GM21576 (cell line): Measurements from ENCODE around the gene FHL2.
A peak's percentile ranks its signal among the peaks of the same experiment; 100 is the strongest.

ENCODE experiments used
- ATAC-seq: cut with Tn5 transposase; IDR thresholded peaks from one replicate; pipeline ENCODE4 v1.9.1; 2021; ENCODE audit warnings: mild to moderate bottlenecking, moderate library complexity; ENCODE audit not compliant: unreplicated experiment

The FHL2 gene

DNA sequence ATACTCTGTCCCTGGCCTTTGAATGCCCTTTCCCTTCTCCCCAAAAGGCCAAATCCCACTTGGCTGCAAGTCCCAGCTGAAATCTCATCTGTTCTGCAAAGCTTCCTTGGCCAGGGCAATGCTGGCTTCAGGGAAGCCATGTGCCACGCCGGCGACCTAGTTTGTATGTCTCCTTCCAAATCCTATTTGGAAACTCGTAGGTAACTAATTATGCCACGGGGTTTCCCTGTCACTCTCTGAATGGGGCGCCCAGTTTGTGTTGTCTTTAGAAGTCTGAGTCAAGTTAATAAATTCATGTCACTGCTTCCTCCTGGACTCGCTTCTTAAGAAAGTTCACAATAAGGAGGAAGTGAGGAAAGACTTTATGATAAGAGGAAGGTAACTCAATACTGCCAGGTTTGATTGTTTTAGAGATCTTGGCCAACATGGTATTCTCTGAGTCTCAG, 19.1 kb downstream of the FHL2 start:
- ATAC-seq: no peak

DNA sequence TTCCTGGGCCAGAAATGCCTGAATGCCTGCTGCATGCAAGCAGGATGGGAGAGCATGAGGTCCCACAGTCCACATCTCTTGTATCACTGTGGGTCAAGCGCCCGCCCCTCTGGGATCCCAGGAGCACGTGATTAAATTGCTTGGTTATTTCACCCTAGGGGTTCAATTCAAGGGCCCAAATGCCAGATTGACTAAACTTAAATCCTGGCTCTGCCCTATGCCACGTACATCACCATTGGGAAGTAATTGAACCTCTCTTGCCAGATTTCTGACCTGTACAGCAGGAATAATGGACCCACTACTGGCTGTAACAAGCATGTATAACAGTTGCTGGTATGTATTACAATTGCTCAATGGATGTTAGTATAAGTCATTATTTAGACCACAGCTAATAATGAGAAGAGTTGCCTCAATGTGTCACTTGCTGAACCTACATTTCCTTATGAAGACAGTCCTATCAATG, 19.9 kb downstream of the FHL2 start:
- no peak for ATAC-seq

DNA sequence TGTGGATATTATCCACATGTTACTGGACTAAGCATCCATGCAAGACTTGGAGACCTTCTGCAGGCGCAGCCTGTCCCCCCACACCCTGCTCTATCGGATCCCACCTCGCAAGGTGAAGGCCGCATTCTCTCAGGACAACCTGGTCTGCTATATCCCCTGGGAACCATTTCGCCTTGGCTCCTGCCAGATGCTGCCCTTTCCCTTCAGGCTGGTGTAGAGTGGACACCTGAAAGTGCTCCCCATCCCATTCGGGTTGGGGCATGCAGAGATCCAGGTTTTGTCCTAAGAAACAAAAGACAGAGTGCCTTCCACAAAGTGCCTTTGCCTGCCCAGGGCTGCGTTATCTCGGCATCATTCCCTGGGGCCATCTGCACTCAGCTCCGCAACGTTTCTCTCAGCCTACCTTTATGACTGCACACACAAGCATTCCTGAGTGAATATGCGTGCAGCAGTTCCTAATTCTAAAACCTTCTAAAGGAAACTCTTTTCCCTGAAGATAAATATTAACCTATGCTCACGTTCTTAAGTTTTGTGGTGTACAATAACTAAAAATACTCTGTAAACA, 20.5 kb downstream of the FHL2 start:
- no peak for ATAC-seq

DNA sequence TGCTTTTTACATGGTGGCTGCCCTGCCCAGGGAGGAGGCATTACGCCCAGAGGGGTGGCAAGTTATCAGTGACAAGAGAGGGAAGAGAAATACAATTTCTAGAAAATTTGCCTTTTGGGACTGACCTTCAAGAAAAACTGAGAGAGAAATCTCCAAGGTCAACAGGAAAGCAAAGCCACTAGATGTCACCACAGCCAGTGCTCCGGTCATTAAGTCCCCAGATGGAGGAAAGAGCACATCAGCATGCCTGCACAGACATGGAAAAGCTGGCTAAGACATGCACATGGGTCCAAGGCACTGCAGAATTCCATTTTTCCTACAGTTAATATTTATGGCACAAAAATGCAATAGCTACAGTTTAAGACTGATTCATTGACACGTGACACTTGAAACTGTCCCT, 21.0 kb downstream of the FHL2 start:
- ATAC-seq: no peak

DNA sequence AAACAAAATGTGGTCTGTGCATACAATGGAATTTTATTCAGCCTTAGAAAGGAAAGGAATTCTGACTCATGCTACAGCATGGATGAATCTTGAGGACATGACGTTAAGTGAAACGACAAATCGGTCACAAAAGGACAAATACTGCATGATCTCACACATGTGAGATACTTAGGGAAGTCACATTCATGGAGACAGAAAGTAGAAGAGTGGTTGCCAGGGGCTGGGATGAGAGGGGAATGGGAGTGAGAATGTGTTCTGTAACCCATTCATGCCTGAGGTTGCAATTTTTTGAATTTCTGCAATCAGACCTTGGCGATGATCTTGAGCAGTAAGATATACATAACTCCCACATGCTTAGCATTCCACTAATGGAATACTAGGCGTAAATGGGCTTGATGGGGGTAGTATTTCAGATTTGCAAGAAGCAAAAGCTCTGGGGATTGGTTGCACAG, 22.0 kb downstream of the FHL2 start:
- no peak for ATAC-seq

DNA sequence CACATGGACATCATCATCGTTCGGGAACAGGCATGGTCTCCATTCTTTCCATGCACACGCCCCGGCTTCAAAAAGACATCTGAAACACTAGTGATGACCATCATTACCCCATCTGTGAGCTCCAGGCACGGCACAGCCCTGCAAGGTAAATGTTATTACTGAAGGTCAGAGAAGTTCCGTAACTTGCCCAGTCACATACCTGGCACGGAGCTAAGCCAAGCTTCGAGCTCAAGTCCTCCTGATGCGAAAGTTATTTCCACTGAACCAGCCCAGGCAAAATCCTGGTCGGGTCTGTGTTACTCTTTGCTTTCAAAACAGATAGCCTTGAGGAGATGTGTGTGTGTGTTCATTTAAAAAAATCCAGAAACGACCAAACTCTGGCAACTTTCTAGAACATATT, 22.8 kb downstream of the FHL2 start:
- no peak for ATAC-seq

DNA sequence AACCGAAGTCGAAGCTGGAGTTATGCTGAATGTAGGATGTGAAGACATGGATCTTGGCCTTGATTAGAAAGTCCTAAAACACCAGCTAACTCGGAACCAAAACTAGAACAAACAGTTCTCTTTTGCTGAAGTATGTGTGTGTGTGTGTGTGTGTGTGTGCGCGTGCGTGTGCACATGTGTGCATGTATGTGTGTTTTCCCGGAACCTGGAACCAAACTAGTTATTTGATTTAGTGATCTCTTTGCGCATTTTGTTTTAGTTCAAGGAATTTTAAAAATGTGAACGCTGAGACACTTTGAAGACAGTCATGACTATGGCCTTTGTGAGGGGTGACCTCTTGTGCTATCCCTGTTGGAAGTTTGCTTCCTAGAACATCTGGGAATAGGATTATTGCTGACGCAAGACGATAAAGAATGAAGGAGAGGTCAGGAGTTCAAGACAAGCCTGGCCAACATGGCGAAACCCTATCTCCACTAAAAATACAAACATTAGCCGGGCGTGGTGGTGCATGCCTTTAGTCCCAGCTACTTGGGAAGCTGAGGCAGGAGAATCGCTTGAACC, 23.8 kb downstream of the FHL2 start:
- no peak for ATAC-seq

DNA sequence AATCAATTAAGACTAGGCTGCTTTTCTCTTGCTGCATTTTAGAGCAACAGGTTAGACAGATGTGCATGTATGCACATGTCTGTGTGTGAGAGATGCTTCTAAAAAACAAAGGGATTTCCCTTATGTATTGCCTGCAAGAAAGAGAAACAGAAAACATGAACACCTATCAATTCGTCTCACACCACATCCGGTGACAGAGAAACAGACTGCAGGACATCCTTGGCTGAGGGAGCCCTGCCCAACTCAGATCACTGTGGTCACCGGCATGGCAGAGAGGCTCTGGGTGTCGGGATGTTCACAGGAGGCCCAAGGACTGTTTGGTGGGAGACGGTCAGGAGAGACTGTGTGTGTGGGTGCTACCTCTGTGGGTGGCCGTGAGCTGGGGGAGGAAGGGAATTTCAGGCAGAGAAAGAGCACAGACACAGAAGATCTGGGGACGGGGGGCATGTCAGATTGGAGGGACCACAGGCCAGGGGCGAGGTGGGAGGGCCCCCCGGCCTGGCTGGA, 24.9 kb downstream of the FHL2 start:
- ATAC-seq: peak; percentile 75

DNA sequence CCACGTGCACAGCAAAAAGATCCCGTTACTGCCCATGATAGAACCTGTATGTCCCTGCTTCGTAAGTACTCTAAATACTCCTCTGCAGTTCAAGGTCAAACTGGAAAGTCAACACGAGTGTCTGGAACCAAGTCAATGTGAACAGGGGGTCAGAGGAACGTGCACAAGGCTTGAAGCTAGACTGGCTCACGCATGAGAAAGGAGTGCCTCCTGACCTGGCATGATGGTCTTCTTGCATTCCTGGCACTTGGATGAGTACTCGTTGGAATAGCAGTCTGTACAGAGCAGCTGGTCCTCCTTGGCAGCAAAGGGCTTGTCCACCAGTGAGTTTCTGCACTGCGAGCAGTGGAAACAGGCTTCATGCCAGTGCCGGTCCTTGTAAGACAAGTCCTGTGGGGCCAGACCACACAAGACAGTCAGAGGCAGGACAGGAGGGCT, 25.5 kb downstream of the FHL2 start:
- peak; percentile 7 for ATAC-seq

DNA sequence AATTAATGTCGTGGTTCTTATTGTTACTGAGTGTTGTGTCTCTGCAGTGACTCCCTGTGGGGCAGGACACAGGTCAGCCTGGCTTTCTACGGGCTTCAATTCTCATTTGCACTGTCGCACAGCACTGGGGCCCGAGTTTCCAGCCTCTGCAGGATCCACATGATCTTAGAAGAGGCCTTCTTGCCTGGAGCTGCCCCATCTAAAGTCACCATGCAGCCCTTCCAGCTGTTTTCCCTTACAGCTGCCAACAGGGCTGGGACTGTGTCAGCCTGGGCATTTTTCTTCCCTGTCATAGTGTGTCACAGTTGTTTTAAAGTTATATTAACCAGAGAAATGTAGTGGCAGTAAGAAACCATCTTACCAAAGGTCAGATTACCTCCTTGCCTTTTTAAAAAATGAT, 27.0 kb downstream of the FHL2 start:
- no peak for ATAC-seq

DNA sequence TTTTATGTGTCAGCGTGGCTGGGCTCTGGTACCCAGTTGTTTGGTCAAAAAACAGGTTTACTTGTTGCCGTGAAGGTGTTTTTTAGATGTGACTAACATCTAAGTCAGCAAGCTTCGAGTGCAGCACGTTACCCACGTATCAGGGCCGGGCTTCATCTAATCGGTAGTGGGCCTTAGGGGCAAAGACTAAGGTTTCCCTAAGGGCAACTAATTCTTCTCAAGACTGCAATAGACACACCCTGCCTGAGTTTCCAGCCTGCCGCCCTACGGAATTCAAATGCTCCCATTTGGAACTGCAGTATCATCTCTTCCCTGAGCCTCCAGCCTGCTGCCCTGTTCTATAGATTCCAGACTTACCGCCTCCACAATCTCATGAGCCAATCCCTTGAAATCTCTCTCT, 27.7 kb downstream of the FHL2 start:
- ATAC-seq: no peak

DNA sequence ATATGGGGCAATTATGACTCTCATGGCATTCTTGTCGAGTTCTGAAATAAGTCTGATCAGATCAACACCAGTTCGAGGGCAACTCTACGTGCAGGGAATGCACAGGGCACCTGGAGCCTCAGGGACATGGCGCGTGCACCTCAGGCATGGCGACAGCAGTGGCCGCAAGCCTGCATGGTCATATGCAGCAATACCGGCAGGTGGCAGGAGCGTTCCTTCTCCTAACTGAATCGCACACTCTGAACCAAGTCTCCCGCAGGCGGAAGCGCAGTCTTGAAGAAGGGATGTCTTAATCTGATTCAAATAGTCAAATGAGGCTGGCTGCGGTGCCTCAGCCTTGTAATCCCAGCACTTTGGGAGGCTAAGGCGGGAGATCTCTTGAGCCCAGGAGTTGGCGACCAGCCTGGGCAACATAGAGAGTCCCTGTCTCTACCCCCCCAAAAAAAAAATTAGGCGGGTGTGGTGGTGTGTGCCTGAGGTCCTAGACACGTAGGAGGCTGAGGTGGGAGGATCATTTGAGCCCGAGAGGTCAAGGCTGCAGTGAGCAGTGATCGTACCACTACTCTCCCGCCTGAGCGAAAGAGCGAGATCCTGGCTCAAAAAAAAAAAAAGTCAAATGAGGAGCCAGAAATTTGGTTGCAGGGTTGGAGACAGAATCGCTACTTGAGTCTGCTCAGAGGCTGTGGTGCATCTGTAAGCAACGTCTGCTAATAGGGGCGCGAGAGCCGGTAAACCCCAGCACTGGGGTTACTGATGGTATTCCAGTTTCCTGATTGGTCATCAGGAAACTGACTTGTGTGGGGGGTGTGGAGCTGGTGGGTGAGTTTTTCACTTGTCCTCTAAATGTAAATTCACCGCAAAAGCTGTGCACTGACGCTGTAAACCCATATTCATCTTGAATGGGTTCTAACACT, 28.8 kb downstream of the FHL2 start:
- peak; percentile 93 for ATAC-seq

DNA sequence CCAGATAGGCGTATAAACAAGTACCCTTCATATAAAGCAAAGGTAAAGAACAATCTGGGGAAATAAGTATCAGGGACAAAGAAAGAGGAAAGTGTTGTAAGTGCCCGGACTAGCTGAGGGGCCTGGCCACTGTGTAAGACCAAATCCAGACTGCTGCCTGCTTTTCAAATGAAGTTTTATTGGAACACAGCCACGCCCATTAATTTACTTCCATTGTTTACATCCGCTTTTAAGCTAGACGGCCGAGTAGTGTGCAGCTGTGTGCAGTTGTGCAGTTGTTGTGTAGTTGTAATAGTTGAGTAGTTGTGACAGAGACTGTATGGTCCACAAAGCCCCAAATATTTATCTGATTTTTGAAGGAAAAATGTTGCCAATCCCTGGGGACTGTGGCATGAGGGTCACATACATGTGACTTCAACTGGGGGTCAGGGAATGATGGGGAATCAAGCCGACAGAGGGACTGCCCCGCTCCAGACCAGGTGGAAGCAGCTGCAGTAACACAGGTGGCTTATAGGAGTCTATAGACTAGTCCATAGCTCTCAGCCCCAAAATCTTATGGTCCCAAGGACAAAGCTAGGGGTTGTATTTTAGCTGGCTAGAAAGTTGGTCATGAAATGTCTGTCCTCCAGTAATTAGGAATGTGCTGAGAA, 30.0 kb downstream of the FHL2 start:
- ATAC-seq: no peak

DNA sequence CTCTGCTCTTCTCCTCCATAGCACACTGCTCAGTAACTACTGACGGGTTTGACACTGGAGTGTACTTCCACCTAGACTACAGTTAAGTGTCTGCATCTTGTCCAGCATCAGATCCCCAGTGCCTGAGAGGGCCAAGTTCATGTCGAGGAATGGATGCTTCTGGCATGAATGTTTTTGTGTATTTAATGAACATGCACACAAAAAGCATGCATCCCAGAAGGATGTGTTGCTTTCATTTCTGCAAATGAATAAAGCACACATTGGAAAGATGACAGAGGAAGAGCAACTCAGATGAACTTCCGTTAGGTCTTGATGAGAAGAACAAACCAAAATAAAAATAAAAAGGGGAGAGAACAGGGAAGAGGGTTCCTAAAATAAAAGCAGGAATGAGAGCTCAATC, 33.6 kb downstream of the FHL2 start:
- ATAC-seq: no peak

DNA sequence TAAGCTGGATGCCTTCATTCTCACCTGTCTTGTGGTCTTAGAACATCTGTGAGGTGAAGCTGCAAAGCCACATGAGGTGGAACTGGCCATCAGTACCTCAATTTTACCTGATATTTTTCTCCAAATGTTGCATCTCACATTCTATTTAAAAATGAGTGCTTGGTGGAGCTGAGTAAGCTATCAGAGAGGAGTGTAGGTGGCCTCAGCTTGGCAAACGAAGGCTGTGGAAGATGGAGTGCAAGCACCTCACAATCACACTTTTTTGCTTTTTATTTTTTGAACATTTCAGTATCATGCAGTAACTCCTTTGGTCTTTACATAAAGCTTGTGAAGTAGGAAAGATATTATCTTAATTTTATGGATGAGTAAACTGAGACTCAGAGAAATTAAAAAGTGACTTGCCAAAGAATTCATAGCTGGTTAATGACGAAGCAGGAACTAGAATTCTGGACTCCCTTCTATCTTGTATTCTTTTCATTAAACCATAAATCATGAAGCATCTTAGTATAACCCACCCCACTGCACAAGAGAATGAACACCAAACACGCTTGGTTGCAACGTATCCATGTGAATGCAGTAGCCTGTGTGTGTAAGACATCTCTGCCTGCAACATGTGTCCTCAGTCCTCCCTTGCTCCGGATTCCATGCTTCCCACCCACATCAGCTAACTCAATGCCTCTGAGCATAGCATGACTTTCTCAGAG, 34.3 kb downstream of the FHL2 start:
- ATAC-seq: no peak

DNA sequence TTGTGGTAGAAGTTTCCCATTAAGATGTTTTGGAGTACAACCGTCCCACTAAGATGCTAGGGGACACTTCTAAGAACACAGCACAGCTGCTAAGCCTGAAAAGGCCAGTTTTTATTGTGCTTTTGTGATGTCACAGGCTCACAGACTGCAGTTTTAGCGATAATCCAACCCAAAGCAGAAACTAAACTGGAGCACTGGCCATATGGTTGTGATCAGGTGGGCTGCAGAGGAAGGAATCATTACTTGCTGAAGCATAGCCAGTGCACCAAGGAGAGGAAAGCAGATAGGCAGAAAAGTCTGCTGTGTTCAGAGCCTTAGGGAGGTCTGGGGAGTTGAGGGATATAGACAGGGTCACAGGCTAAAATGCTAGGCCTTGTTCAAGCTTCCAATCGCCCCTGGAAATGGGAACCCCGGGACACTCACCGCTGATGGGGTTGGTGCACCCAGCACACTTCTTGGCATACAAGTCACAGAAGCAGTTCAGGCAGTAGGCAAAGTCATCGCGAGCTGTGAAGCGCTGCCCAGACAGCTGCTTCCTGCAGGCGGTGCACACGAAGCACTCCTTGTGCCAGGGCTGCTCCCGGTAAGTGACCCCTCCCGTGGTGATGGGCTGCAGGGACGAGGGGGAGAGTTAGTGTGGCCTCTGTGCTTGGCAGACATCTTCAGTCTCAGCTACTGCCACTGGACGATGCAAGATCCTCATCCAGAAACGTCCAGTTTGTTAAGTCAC, 35.8 kb downstream of the FHL2 start:
- no peak for ATAC-seq

DNA sequence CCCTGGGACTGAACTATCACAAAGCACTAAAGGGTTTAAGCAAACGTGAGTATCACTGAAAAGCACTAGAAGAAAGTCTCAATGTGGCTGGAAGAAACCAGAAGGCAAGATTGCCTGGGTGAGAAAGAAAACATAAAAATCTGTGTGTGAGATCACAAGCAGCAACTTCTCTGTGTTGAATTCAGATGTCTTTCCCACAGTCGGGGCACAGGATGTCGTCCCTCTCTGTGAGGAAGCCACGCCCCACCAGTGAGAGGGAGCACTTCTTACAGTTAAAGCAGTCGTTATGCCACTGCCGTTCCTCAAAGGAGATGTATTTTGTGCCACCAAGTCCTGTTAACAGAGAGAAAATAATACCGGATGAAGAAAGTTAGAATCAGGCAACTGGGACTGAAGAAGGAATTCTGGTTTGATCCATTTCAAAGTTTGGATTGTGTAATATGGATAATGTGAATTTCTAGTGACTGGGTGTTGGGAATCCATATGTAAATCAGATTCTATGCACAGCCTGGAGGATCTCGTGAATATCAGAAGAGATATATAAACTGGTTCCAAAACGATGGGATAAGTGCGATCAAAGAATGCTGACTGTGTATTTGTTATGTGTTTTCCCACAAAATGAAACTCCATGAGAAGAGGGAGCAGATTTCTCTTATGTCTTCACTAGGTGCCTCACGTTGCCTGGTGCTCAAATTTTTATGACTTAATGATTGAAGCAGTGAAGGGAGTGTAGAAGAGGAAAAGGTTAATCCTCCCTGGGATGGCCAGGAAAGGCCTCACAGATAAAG, 37.6 kb downstream of the FHL2 start:
- no peak for ATAC-seq

DNA sequence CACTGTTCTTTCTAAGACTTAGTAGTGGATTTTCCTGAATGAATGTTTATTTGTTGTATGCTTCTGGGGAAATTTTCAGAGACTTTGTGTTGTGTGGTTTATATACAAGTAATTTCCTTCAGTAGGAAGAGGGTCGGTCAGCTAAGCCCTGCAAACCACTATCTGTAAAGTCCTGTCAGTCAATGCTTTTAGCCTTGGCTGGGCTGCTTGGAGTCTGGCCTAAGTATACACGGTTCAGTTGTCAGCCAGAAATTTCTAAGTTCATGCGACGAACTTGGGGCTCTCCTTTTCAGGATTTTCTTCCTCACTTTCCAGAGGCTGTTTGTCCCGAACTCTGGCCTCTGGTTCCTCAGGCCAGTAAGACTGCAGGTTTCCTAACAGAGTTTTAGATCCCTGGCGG, 40.3 kb downstream of the FHL2 start:
- ATAC-seq: no peak

DNA sequence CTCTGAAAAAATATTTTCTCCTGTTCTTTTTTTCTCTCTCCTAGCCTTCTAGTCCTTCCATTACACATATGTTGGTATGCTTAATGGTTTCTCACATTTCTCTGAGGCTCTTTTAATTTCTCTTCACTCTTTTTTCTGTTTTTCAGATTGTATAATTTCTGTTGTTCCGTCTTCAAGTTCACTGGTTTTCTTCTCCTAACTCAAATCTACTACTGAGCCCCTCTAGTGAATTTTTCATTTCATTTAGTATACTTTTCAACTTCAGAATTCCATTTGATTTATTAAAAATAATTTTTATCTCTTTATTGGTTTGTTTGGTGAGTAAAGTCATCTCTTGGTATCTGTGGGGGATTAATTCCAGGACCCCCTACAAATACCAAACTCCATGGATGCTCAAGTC, 41.7 kb downstream of the FHL2 start:
- ATAC-seq: no peak
